Left renal cortex interstitium (tissue), 4 donors: ENCODE measurements around the gene LRRC74B. TPM values are rescaled to one million over a fixed set of nuclear protein-coding genes. Genes with fewer than 3 reads are reported as not detected.
A peak's percentile ranks its signal among the peaks of the same experiment; 100 is the strongest.
"Not testable (repeated sequence)": the region's sequence is repeated elsewhere in the genome, so short reads cannot be mapped to it uniquely, and the experiment has no call there.

Experiments
- DNase-seq, 4 donors: peaks; one replicate each; pipeline ENCODE4 v3.0.0-alpha.2; 2013; ENCODE audit warnings: low read depth in 4 of 4, low spot score in 2 of 4, missing footprints in 1 of 4
- polyA plus RNA-seq, 4 donors: library from polyadenylated mRNA; unstranded; fragments of 120-200 nt; gene quantifications; one replicate each; pipeline ENCODE4 v1.2.1, GENCODE V29; 2013; ENCODE audit not compliant: insufficient read length in 4 of 4

Gene LRRC74B
- under 1 TPM; 0.16 to 0.30 (median 0.19) TPM for polyA plus RNA-seq

GRCh38 chr22:21045585-21046294 is at the start of gene LRRC74B:
Gene LRRC74B (plus strand): TSS chr22:21045946. CDS start chr22:21045987, 41 bp downstream.
- peak; percentile 70 to 82 (median 74) for DNase-seq

GRCh38 chr22:20996031-20996410 is 49.7 kb upstream of the LRRC74B start:
- DNase-seq = no peak

GRCh38 chr22:20996598-20997535 is 48.9 kb upstream of the LRRC74B start:
- DNase-seq = no peak

GRCh38 chr22:20997536-20998257 is 48.0 kb upstream of the LRRC74B start:
- no peak for DNase-seq

- no peak for DNase-seq
Observed at GRCh38 chr22:20998411-20999336, 47.1 kb upstream of the LRRC74B start.

DNA sequence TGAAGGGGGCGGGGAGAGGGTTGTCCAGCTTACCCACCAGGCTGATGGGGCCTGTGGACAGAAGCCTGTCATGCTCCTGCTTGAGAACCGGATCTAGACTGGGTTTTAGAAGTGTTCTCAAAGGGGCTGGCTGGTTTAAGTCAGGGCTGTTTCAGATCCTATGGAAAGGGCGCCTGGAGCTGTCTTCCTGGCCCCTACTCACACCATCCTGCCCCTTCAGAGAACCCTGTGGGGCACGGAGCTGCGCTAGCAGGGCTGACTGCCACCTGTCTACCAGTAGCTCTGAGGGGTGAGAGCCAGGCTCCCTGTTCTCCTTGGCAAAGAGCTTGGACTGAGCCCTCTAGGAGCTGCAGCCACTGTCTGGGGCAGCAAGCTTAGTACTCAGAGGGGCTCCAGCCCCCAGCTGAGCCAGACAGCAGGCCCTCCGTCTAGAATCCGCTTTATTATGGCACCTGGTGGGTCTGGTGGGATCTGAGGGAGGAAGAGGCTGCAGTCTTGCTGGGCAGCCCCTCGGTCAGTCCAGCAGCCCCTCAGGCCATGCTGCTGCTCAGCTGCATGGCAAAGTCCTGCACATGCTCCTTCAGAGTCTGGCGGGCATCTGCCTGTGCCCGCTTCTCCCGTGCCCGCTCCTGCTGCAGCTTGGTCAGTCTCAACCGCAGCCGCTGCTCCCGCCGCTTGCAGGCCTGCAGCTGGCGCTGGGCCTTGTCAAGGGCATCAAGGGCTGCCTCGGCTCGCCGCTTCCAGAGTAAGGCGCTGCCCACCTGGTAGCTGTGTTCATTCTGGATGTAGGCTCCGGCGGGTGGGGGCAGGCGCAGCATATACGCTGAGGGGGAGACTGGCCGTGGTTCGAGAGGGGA is 46.2 kb upstream of the LRRC74B start:
- DNase-seq = no peak

DNA sequence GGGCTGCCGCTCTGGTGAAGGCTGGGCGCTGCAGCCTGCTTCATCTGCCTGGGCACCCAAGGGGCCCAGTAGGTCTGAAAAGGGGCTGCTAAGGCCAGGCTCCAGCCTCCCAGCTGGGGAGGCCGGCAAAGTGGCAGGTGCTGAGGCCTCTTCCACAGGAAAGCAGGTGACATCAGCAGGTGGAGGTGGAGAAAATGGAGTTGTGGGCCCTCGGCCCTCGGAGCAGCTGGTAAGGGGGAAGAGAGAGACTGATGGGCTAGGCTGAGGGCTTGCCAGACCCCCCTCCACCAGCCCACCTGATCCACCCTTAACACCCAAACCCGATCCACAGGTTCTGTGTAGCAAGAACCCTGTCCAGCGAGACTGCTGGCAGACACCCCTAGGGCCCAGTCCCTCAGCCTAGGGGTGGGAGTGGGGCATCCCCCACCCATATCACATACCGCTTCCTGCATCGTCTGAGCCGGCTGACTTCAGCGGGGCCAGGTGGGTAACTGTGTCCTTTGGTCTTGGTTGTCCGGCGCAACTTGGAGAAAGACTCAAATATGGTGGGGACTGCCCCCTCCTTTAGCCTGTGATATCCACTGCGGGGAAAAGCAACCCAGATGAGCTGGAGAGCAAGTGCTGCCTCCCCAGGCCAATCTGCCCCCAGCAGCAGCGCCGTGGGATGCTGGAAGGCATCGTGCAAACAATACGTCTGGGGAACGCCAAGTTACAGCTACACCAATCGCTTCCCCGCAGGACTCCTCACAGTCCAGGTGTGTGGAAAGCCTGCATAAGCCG is 45.3 kb upstream of the LRRC74B start:
- no peak for DNase-seq

DNA sequence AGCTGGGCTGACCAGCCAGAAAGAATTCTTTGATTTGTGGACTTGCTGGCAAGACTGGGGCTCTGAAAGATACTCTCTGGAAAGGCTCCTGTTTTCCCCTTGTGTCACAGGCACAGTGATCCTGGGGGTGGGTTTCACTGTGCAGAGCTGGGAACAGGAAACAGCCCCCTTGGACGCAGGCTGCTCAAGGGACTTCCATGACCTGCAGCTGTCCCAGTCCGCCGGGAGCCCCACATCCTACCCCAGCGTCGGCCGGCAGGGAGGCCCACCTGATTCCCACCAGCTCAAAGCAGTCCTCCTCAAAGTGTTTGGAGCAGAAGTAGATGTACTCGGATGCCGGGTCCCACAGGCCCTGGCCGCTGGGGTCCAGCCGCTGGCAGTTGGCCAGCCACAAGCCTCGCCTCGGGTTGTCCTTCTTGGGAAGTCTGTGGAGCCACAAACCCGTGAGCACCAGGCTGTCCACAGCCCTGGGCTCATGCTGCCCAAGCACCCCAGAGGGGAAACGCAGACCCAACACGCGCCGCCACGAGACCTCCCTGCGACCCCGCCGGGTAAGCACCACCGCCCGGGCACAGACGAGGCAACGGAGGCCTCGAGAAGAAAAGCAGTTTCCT is 44.7 kb upstream of the LRRC74B start:
- no peak for DNase-seq

DNA sequence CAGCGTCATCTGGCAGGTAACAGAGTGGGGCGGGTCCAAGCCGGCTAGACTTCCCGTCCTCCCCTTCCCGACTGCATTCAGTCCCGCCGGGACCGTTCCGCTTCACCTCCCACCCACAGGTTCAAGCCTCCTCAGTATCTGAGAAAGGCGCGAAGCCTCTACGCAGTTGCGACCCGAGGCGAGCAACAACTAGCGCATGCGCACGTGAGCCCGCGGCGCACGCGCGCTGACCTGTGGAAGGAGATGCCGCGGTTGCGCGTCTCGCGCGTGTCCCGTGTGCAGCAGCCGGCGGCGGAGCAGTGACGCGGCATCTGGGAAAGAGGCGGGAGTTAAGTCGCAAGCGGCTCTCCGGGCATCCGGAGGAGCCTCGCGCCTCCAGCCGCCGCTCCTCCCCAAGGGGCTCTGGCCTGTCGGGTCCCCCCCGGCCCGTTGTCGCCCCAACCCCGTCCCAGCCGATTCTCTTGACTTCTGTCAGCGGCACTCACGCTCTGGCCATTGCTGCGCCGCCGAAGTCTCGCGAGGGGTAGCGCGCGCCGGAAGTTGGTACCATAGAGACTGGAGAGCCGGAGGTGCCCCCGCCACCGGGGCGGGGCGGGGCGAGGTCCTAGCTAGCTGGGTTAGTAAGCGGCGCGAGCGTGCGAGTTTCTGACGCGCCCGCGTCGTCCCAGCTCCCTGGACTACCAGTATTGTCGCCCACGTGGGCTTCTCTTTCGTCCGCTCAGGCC is 44.0 kb upstream of the LRRC74B start, which contains the start of gene THAP7:
Gene THAP7, minus strand, starts transcription at position 518 of the 725 bp plus-strand sequence. Its CDS starts 207 bp downstream, at position 311.
- DNase-seq = peak; percentile 92 to 93 (median 93)

DNA sequence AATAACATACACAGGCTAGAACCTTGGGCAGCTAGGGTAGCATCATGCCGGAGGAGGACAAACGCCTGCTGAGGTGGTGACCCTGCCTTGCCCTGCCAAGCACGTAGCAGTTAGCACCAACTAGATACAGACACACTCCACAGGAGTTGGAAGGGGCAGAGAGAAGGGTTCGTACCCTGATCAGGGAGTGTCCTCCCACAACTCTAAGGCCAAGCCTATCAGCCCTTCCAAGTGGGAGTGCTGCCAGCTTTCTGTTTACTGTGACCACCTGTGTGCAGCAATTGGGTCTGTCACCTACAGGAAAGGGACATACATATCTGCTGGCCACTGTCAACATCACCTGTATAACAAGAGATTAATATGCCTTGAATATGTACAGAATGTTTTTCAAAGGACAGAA is 42.0 kb upstream of the LRRC74B start:
- DNase-seq = no peak

GRCh38 chr22:21009208-21009607 is 36.5 kb upstream of the LRRC74B start:
- DNase-seq = not testable (repeated sequence)

DNA sequence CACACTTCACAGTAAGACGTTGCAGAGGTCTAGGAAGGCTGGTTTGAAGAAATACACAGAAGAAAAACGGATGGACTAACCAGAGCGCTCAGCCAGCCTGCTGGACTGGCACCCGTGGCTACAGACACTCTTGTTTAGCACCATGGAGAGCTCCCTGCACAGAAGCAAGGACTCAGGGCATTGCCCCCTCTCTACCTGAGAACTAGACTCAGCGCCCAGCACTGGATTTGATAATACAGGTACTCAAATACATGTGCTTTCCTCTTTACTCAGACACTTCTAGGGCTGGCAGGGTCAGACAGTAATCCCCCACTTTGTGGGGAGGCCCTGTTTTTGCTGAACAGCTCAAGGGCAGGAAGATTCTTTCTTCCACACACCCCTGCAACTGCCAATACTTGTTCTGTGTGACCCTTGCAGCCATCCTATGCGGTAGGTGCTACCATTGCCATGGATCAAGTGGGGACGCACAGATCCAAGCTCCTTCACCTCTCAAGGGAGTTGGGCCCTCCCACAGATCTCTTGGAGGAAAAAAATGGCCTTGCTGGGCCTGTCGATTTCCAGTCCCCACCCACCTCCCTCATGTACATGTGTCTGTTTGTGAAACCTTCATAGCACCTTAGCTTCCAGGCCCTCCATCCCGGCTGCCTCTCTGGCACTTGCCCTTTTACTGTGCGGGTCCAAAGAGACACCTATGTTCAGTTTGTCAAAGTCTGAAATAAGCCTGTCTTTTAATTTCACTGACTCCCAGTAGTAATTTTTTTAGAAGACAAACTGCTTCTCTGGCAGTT is 35.9 kb upstream of the LRRC74B start:
- peak in 1 of 4 donors; percentile 67 for DNase-seq

DNA sequence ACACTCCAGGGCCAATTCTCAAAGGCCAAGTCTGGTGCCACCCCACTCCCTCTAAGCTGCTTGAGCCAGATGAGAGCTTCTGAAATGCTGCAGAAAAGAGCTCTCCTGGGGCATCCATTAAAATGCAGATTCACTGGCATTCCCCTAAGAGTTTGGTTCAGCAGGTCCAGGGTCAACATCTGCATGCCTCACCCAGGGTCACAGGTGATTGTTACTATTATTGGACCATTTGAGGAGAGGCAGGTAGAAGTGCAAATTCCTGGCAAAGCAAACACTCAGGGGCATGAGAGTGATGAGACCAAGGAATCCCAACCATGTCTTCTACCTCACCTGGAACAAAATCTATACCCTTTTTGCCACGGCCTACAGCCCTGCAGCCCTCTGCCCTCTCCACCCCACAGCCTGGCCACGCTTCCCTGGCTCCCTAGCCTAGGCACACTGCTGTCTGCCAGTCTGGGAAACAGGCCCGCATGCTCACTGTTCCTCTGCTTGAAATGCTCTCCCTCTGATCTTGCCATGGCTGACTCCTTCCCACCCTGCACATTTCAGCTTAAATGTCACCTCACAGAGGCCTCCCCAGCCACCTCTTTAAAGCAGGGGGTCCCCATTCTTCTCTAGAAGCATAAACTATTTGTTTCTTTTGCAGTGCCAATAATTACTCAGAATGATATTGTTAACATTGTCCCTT is 35.2 kb upstream of the LRRC74B start:
- DNase-seq = no peak

- no peak for DNase-seq
Observed at GRCh38 chr22:21012446-21013407, 33.0 kb upstream of the LRRC74B start.
